ENCODE measurements around the gene GRIK4. TPM values are rescaled to one million over a fixed set of nuclear protein-coding genes. Genes with fewer than 3 reads are reported as not detected.

Gene GRIK4
- polyA plus RNA-seq (2011; rRNA removed): not detected in 2 replicates
- polyA minus RNA-seq (2011; rRNA and poly(A)+ RNA removed): not detected in 2 replicates

GRCh38 chr11:120511116-120511819 lies at the start of gene GRIK4:
Gene GRIK4, plus strand, starts transcription at chr11:120511748. Its CDS starts 148,571 bp downstream, at chr11:120660319.
- Histone ChIP-seq H3K27me3 (ENCODE audit: control insufficient read depth, insufficient read depth, low read length) (peaks cover 7% of the 10 kb centered on the region; the same call in 1 of the 2 replicates), H3K36me3 (ENCODE audit: control insufficient read depth, insufficient read depth, low read length) (no peaks in the 10 kb centered on the region), H3K4me3 (ENCODE audit: low read depth, low read length) (peak within 1 kb of the TSS; percentile 29)
- peak; percentile 95 for TF ChIP-seq CTCF (IDR thresholded peaks at IDR 0.05; ENCODE audit: insufficient read depth, low read depth, low read length)
- CTCF ChIA-PET: interaction anchor here (0.6 to 11.1 kb wide), 32 partner anchors 9 to 687 kb away, joined by 3 to 162 read pairs (median 4); no protein-coding TSS in a partner anchor
- DNase-seq (ENCODE audit: low read depth): no peak
- POLR2A ChIA-PET: no interaction called here

- Histone ChIP-seq H3K4me3 (ENCODE audit: low read depth, low read length) (no peak overlapping the region), H3K27me3 (ENCODE audit: control insufficient read depth, insufficient read depth, low read length) (no peaks in the 10 kb centered on the region), H3K36me3 (ENCODE audit: control insufficient read depth, insufficient read depth, low read length) (peaks cover 7% of the 10 kb centered on the region)
- POLR2A ChIA-PET: no interaction called here
- CTCF ChIA-PET: interaction anchor here (2.5 kb wide), 1 partner anchor 128 kb away, joined by 9 read pairs; no protein-coding TSS in a partner anchor
- TF ChIP-seq CTCF (IDR thresholded peaks at IDR 0.05; ENCODE audit: insufficient read depth, low read depth, low read length): no peak
- DNase-seq (ENCODE audit: low read depth): no peak
Observed at GRCh38 chr11:120462825-120463224, 48.7 kb upstream of the GRIK4 start.

DNA sequence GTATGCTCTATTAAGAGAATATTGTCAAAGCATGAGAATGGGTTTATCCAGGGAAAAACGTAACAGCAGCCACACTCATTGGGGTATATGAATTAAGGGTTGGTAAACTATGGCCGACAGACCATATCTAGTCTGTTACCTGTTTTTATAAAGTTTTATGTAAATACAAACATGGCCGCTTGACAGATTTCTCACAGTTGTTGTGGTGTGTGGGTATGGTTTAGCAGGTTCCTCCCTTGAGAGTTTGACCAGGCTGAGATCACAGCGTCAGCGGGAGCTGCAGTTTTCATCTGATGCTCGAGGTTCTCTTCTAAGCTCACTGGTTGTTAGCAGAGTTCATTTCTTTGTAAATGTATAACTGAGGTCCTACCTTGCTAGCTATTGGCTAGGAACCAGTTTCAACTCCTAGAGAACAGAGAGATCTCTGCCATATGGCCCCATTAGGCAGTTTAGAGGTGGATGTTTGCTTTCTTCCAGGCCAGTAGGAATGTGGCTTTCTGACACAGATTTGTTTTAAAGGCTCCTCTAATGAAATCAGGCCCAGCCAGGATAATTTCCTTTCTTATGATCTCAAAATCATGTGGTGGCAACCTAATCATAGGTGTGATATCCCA lies 45.5 kb upstream of the GRIK4 start:
- H3K4me3 ChIP-seq (ENCODE audit: low read depth, low read length): no peak overlapping the region
- H3K27me3 ChIP-seq (ENCODE audit: control insufficient read depth, insufficient read depth, low read length): no peaks in the 10 kb centered on the region
- TF ChIP-seq CTCF (IDR thresholded peaks at IDR 0.05; ENCODE audit: insufficient read depth, low read depth, low read length): no peak
- ChIA-PET POLR2A (no interaction called here), CTCF (no interaction called here)
- H3K36me3 ChIP-seq (ENCODE audit: control insufficient read depth, insufficient read depth, low read length): peaks cover 7% of the 10 kb centered on the region
- DNase-seq (ENCODE audit: low read depth): no peak

- TF ChIP-seq CTCF (IDR thresholded peaks at IDR 0.05; ENCODE audit: insufficient read depth, low read depth, low read length): no peak
- H3K36me3 ChIP-seq (ENCODE audit: control insufficient read depth, insufficient read depth, low read length): peaks cover 5% of the 10 kb centered on the region
- POLR2A ChIA-PET: no interaction called here
- peak; percentile 4 for DNase-seq (ENCODE audit: low read depth)
- no peak overlapping the region for H3K4me3 ChIP-seq (ENCODE audit: low read depth, low read length)
- CTCF ChIA-PET: no interaction called here
- H3K27me3 ChIP-seq (ENCODE audit: control insufficient read depth, insufficient read depth, low read length): no peaks in the 10 kb centered on the region
Observed at GRCh38 chr11:120467627-120468026, 43.9 kb upstream of the GRIK4 start.

DNA sequence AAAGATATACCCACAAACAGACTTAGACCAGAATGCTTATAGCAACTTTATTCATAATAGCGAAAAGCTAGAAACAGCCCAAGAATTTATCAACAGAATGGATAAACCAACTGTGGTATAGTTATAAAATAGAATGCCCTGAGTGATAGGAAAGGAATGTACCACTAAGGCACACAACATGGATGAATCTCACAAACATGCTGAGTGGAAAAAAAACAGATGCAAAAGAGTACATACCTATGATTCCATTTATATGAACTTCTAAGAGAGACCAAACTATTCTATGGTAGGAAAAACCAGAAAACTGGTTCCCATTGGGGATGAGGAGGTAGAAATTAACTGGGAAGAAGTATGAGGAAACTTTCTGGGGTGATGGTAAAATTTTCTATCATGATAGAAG lies 40.4 kb upstream of the GRIK4 start:
- ChIA-PET CTCF (interaction anchor here (0.8 kb wide), 1 partner anchor 136 kb away, joined by 4 read pairs; no protein-coding TSS in a partner anchor), POLR2A (no interaction called here)
- Histone ChIP-seq H3K36me3 (ENCODE audit: control insufficient read depth, insufficient read depth, low read length) (peaks cover 8% of the 10 kb centered on the region), H3K27me3 (ENCODE audit: control insufficient read depth, insufficient read depth, low read length) (no peaks in the 10 kb centered on the region), H3K4me3 (ENCODE audit: low read depth, low read length) (no peak overlapping the region)
- DNase-seq (ENCODE audit: low read depth): peak; percentile 70
- no peak for TF ChIP-seq CTCF (IDR thresholded peaks at IDR 0.05; ENCODE audit: insufficient read depth, low read depth, low read length)

Data from BJ (cell line).